OCI-LY3 (cell line): ENCODE data around the gene THRB.

Experiments
- H2AFZ ChIP-seq: fragments of 200-600, 300-600 bp; shearing (Covaris generic); 2 replicates; pipeline ENCODE4 v1.6.0; 2014; ENCODE audit warnings: antibody characterized with exemption, low read depth, low read length
- H3K27ac ChIP-seq: fragments of 200-600, 300-600 bp; sonication (generic); 2 replicates; pipeline ENCODE4 v1.5.1; 2014; ENCODE audit warnings: mild to moderate bottlenecking, low read length, moderate library complexity, mixed read lengths
- H3K27me3 ChIP-seq: fragments of 200-600, 300-600 bp; sonication (generic); 2 replicates; pipeline ENCODE4 v1.6.1; 2014; ENCODE audit warnings: low read depth, low read length, mixed read lengths
- H3K36me3 ChIP-seq: fragments of 200-600, 300-600 bp; sonication (generic); replicated peaks from 2 replicates; pipeline ENCODE3; 2014; ENCODE audit warnings: low read depth, low read length, mixed read lengths
- H3K4me1 ChIP-seq: fragments of 300-600, 200-600 bp; sonication (generic); 2 replicates; pipeline ENCODE4 v1.6.1; 2014; ENCODE audit warnings: low read length, mixed read lengths
- H3K4me2 ChIP-seq: fragments of 200-600, 300-600 bp; sonication (generic); 2 replicates; pipeline ENCODE4 v1.6.1; 2014; ENCODE audit warnings: low read length, mixed read lengths
- H3K4me3 ChIP-seq: fragments of 300-600, 200-600 bp; sonication (generic); 2 replicates; pipeline ENCODE4 v1.5.1; 2014; ENCODE audit warnings: antibody characterized with exemption, mild to moderate bottlenecking, low read length, moderate library complexity
- H3K79me2 ChIP-seq: fragments of 300-600, 200-600 bp; shearing (Covaris generic); 2 replicates; pipeline ENCODE4 v1.6.1; 2014; ENCODE audit warnings: mild to moderate bottlenecking, low read length, mixed read lengths
- H3K9ac ChIP-seq: fragments of 300-600, 200-600 bp; shearing (Covaris generic); 2 replicates; pipeline ENCODE4 v1.6.0; 2014; ENCODE audit warnings: mild to moderate bottlenecking, low read length, moderate library complexity
- H3K9me3 ChIP-seq: fragments of 200-600, 300-600 bp; shearing (Covaris generic); 2 replicates; pipeline ENCODE4 v1.6.1; 2014; ENCODE audit warnings: low read length, mixed read lengths; ENCODE audit not compliant: insufficient read depth
- H4K20me1 ChIP-seq: fragments of 200-600, 300-600 bp; sonication (generic); 2 replicates; pipeline ENCODE4 v1.6.1; 2016; ENCODE audit warnings: low read length, mixed read lengths; ENCODE audit not compliant: insufficient read depth
- CTCF ChIP-seq: fragments of 200-600, 300-600 bp; sonication (generic); IDR thresholded peaks from 2 replicates; pipeline ENCODE4 v1.5.1; 2014; ENCODE audit warnings: antibody characterized with exemption, low read length, low read depth
- EZH2phosphoT487 ChIP-seq: fragments of 200-600 bp; shearing (Covaris generic); IDR thresholded peaks from 2 replicates; pipeline ENCODE4 v1.6.1; 2018; ENCODE audit warnings: antibody characterized with exemption, mixed run types, low read depth

Gene THRB

GRCh38 chr3:24526640-24527212, 32.1 kb upstream of the THRB start:
- no peak overlapping the region for H3K9ac ChIP-seq
- peaks cover 44% of the 10 kb centered on the region for H3K27me3 ChIP-seq
- no peaks in the 10 kb centered on the region for H3K79me2 ChIP-seq
- peaks cover 3% of the 10 kb centered on the region; the same call in 1 of the 2 replicates for H3K4me1 ChIP-seq
- no peak overlapping the region for H3K4me2 ChIP-seq
- no peak overlapping the region for H3K27ac ChIP-seq
- TF ChIP-seq CTCF: no peak
- TF ChIP-seq EZH2phosphoT487: no peak
- no peaks in the 10 kb centered on the region for H3K36me3 ChIP-seq
- H3K9me3 ChIP-seq: no peaks in the 10 kb centered on the region
- H3K4me3 ChIP-seq: no peak overlapping the region
- no peaks in the 10 kb centered on the region for H4K20me1 ChIP-seq
- H2AFZ ChIP-seq: no peak overlapping the region

GRCh38 chr3:24525557-24525956, 30.9 kb upstream of the THRB start:
- H3K36me3 ChIP-seq: no peaks in the 10 kb centered on the region

GRCh38 chr3:24525022-24525421, 30.4 kb upstream of the THRB start:
- Histone ChIP-seq H3K9ac (no peak overlapping the region), H3K4me3 (no peak overlapping the region), H2AFZ (no peak overlapping the region), H3K36me3 (no peaks in the 10 kb centered on the region), H3K9me3 (no peaks in the 10 kb centered on the region), H3K27me3 (peaks cover 58% of the 10 kb centered on the region), H3K79me2 (no peaks in the 10 kb centered on the region), H3K27ac (no peak overlapping the region), H3K4me2 (no peak overlapping the region), H4K20me1 (peaks cover 10% of the 10 kb centered on the region; the same call in 1 of the 2 replicates), H3K4me1 (peaks cover 7% of the 10 kb centered on the region)
- TF ChIP-seq CTCF (no peak), EZH2phosphoT487 (no peak)

More at GRCh38 chr3:24525557-24525956, 30.9 kb upstream of the THRB start:
- Histone ChIP-seq H2AFZ (no peak overlapping the region), H3K4me1 (peaks cover 4% of the 10 kb centered on the region; the same call in 1 of the 2 replicates), H3K4me2 (no peak overlapping the region), H4K20me1 (0 out of 2 replicates have a peak, but pooled peaks cover 4% of the 10 kb centered on the region), H3K27ac (no peak overlapping the region), H3K9ac (no peak overlapping the region), H3K79me2 (no peaks in the 10 kb centered on the region), H3K27me3 (peaks cover 53% of the 10 kb centered on the region), H3K4me3 (no peak overlapping the region), H3K9me3 (no peaks in the 10 kb centered on the region)
- TF ChIP-seq CTCF: no peak
- TF ChIP-seq EZH2phosphoT487: no peak

- H2AFZ ChIP-seq: no peak overlapping the region
- no peaks in the 10 kb centered on the region for H3K36me3 ChIP-seq
- peaks cover 16% of the 10 kb centered on the region for H3K4me1 ChIP-seq
- no peaks in the 10 kb centered on the region for H3K79me2 ChIP-seq
- H4K20me1 ChIP-seq: peaks cover 14% of the 10 kb centered on the region; the same call in 1 of the 2 replicates
- TF ChIP-seq EZH2phosphoT487 (no peak), CTCF (no peak)
- H3K27ac ChIP-seq: no peak overlapping the region
- H3K4me2 ChIP-seq: no peak overlapping the region
- H3K27me3 ChIP-seq: peaks cover 66% of the 10 kb centered on the region
- no peaks in the 10 kb centered on the region for H3K9me3 ChIP-seq
- no peak overlapping the region for H3K4me3 ChIP-seq
- H3K9ac ChIP-seq: no peak overlapping the region
Observed at GRCh38 chr3:24523988-24524727, 29.5 kb upstream of the THRB start.
